B cell (primary cell): ENCODE data around the gene ARHGAP45.

Experiments used
- CTCF ChIP-seq: fragments of 200-600 bp; IDR thresholded peaks from one replicate; pipeline ENCODE4 v1.8.0; 2022; ENCODE audit warnings: antibody characterized with exemption, mild to moderate bottlenecking
- EZH2 ChIP-seq: IDR thresholded peaks from 2 replicates; pipeline ENCODE4 v1.6.1; 2012; ENCODE audit warnings: borderline replicate concordance, low read depth, mild to moderate bottlenecking, moderate library complexity, low read length; ENCODE audit not compliant: insufficient read depth, poor library complexity, severe bottlenecking

DNA sequence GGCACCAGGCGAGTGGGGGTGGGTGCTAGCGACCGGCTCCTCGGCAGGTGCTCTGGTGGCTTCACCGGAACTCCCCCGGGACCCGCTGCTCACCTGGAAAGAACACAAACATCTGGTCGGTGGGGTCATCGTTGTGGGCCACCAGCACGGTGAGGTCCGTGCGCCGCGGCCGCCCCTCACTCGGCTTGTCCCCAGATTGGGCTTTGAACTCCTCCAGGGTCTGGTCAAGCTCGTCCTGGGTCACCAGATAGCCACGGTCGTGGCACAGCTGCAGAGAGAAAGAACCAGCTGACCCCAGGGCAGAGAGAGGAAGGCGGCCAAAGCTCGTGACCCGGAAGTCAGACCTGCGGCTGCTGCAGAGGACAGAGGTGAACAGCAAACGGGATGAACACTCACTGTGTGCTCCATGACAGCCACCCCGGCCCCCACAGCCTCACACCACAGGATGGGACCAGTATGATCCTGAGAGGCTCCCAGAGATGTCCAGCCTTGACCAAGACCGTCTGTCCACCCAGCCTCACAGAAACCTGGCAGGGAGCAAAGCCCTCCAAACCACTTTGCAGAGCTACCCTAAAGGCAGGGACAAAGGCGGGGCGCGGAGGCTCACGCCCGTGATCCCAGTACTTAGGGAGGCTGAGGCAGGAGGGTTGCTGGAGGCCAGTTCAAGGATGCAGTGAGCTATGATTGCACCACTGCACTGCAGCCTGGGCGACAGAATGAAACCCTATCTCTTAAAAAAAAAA lies 27.0 kb downstream of the ARHGAP45 start:
- TF ChIP-seq CTCF (no peak), EZH2 (no peak)
